Osteocyte (in vitro differentiated cells): ENCODE measurements around the gene EPHA6. TPM values are rescaled to one million over a fixed set of nuclear protein-coding genes. Genes with fewer than 3 reads are reported as not detected.

Source experiments
- DNase-seq: peaks from one replicate; pipeline ENCODE4 v3.0.0; 2021; ENCODE audit warnings: mixed read lengths; ENCODE audit not compliant: unreplicated experiment; ENCODE audit errors: extremely low spot score
- H3K27ac Mint-ChIP-seq: one replicate; pipeline ENCODE4 v1.8.0; 2021; ENCODE audit warnings: mild to moderate bottlenecking, mixed read lengths; ENCODE audit not compliant: unreplicated experiment
- H3K27me3 Mint-ChIP-seq: one replicate; pipeline ENCODE4 v1.8.0; 2021; ENCODE audit warnings: mixed read lengths; ENCODE audit not compliant: unreplicated experiment
- H3K36me3 Mint-ChIP-seq: one replicate; pipeline ENCODE4 v1.8.0; 2021; ENCODE audit warnings: mixed read lengths; ENCODE audit not compliant: unreplicated experiment
- H3K4me1 Mint-ChIP-seq: one replicate; pipeline ENCODE4 v1.8.0; 2021; ENCODE audit warnings: mixed read lengths; ENCODE audit not compliant: unreplicated experiment
- H3K4me3 Mint-ChIP-seq: one replicate; pipeline ENCODE4 v1.8.0; 2021; ENCODE audit warnings: mild to moderate bottlenecking, moderate library complexity, mixed read lengths; ENCODE audit not compliant: unreplicated experiment
- H3K9me3 Mint-ChIP-seq: one replicate; pipeline ENCODE4 v1.8.0; 2021; ENCODE audit warnings: mixed read lengths; ENCODE audit not compliant: unreplicated experiment
- CTCF ChIP-seq: fragments of 200-600 bp; sonication (generic); IDR thresholded peaks from 2 replicates; pipeline ENCODE4 v1.5.0; 2021; ENCODE audit warnings: antibody characterized with exemption, mild to moderate bottlenecking, moderate library complexity
- total RNA-seq: library from RNA; stranded (reverse); gene quantifications from 2 replicates; pipeline ENCODE4 v1.2.1, GENCODE V29; 2021

Gene EPHA6
- total RNA-seq, 1 donor from 2014 or later: 0.51 TPM

DNA sequence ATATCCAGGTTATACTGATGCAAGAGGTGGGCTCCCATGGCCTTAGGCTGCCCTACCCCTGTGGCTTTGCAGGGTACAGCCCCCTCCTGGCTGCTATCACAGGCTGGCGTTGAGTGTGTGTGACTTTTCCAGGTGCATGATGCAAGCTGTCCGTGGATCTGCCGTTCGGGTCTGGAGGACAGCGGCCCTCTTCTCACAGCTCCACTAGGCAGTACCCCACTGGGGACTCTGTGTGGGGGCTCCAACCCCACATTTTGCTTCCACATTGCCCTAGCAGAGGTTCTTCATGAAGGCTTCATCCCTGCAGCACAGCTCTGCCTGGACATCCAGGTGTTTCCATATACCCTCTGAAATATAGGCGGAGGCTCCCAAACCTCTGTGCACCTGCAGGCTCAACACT is 610.6 kb downstream of the EPHA6 start:
- no peak overlapping the region for H3K27ac Mint-ChIP-seq
- H3K27me3 Mint-ChIP-seq: peaks cover 2% of the 10 kb centered on the region
- TF ChIP-seq CTCF: no peak
- peaks cover 28% of the 10 kb centered on the region for H3K9me3 Mint-ChIP-seq
- no peaks in the 10 kb centered on the region for H3K36me3 Mint-ChIP-seq
- no peak for DNase-seq
- no peaks in the 10 kb centered on the region for H3K4me1 Mint-ChIP-seq
- H3K4me3 Mint-ChIP-seq: no peak overlapping the region

GRCh38 chr3:97430601-97431000 is 616.2 kb downstream of the EPHA6 start:
- Mint-ChIP-seq H3K4me3 (no peak overlapping the region), H3K4me1 (no peaks in the 10 kb centered on the region), H3K9me3 (peaks cover 12% of the 10 kb centered on the region), H3K36me3 (no peaks in the 10 kb centered on the region), H3K27me3 (peaks cover 2% of the 10 kb centered on the region), H3K27ac (no peak overlapping the region)
- DNase-seq: no peak
- TF ChIP-seq CTCF: no peak

GRCh38 chr3:97432914-97433313 is 618.5 kb downstream of the EPHA6 start:
- no peak overlapping the region for H3K4me3 Mint-ChIP-seq
- H3K9me3 Mint-ChIP-seq: no peaks in the 10 kb centered on the region

DNA sequence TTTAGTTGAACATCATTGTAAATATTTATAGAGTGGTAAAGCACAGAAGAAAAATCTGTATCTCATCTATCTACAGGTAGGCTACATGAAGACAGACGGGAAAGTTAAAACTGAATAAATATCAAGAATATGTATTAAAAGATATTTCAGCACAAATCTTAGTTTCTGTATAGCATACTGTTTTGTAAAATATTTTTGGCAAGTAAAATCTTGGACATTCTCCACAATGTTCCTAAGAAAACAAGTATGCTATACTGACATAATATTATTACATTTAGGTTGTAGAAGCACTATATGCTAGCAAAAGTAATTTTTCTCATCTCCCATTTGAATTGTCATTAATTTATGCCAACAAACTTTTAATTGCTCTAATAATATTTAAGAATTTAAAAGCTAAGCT is 623.7 kb downstream of the EPHA6 start:
- DNase-seq: no peak
- H3K27ac Mint-ChIP-seq: no peak overlapping the region
- TF ChIP-seq CTCF: no peak
- no peak overlapping the region for H3K4me3 Mint-ChIP-seq
- no peaks in the 10 kb centered on the region for H3K36me3 Mint-ChIP-seq
- peaks cover 4% of the 10 kb centered on the region for H3K27me3 Mint-ChIP-seq
- no peaks in the 10 kb centered on the region for H3K9me3 Mint-ChIP-seq
- no peaks in the 10 kb centered on the region for H3K4me1 Mint-ChIP-seq

More at GRCh38 chr3:97432914-97433313, 618.5 kb downstream of the EPHA6 start:
- Mint-ChIP-seq H3K4me1 (no peaks in the 10 kb centered on the region), H3K36me3 (no peaks in the 10 kb centered on the region), H3K27me3 (peaks cover 2% of the 10 kb centered on the region), H3K27ac (no peak overlapping the region)
- no peak for DNase-seq
- no peak for TF ChIP-seq CTCF

- Mint-ChIP-seq H3K4me3 (no peak overlapping the region), H3K27ac (no peak overlapping the region), H3K36me3 (no peaks in the 10 kb centered on the region), H3K27me3 (peaks cover 4% of the 10 kb centered on the region), H3K9me3 (no peaks in the 10 kb centered on the region), H3K4me1 (no peaks in the 10 kb centered on the region)
- no peak for DNase-seq
- TF ChIP-seq CTCF: no peak
These were observed 625.0 kb downstream of the EPHA6 start for GRCh38 chr3:97439373-97439772.
